Measurements from ENCODE around the gene EME1. TPM values are rescaled to one million over a fixed set of nuclear protein-coding genes. Genes with fewer than 3 reads are reported as not detected.

EME1 gene
- total RNA-seq, 1 experiment from 2014 or later: 20.0 TPM

GRCh38 chr17:50352693-50353599, 20.1 kb upstream of the EME1 start:
- intact Hi-C loops (cut with micrococcal nuclease): no loop called here
- Histone ChIP-seq H3K27me3 (ENCODE audit: low read length) (no peaks in the 10 kb centered on the region), H4K20me1 (ENCODE audit: low read length) (no peaks in the 10 kb centered on the region; the same call in 1 of the 2 replicates), H3K27ac (ENCODE audit: low read length) (no peak overlapping the region), H3K9me2 (replicated peaks; ENCODE audit: low read length) (no peaks in the 10 kb centered on the region), H3K36me3 (ENCODE audit: low read depth, low read length) (peaks cover 32% of the 10 kb centered on the region), H3K4me1 (ENCODE audit: insufficient read depth, low read length) (peaks cover 9% of the 10 kb centered on the region), H3F3A (ENCODE audit: low read length, unreplicated experiment) (no peaks in the 10 kb centered on the region), H3K4me2 (ENCODE audit: low read length) (no peak overlapping the region), H2AFZ (ENCODE audit: low read length) (no peak overlapping the region), H3K9me3 (ENCODE audit: low read length) (no peaks in the 10 kb centered on the region), H3K4me3 (ENCODE audit: low read length) (no peak overlapping the region), H3K9ac (ENCODE audit: low read length) (no peak overlapping the region), H3K79me2 (ENCODE audit: low read length) (peaks cover 13% of the 10 kb centered on the region)
- CTCF ChIA-PET: no interaction called here
- BruUV-seq (replicated peaks): no TSS peak
- POLR2A ChIA-PET (ENCODE audit: unreplicated experiment): no interaction called here
- TF ChIP-seq CTCF (conservative IDR thresholded peaks at IDR 0.05; ENCODE audit: low read depth, low read length): no peak
- no peak for TF ChIP-seq EZH2 (IDR thresholded peaks at IDR 0.05; ENCODE audit: low read length, unreplicated experiment)
- TF ChIP-seq EZH2phosphoT487 (IDR thresholded peaks at IDR 0.05; ENCODE audit: borderline replicate concordance, low read length): no peak
- no peak for ATAC-seq
- no peak for DNase-seq

GRCh38 chr17:50353600-50354195, 19.3 kb upstream of the EME1 start:
- POLR2A ChIA-PET (ENCODE audit: unreplicated experiment): no interaction called here
- no peaks in the 10 kb centered on the region for H3F3A ChIP-seq (ENCODE audit: low read length, unreplicated experiment)
- H3K9ac ChIP-seq (ENCODE audit: low read length): no peak overlapping the region
- peaks cover 3% of the 10 kb centered on the region for H3K4me1 ChIP-seq (ENCODE audit: insufficient read depth, low read length)
- no peak for DNase-seq
- peaks cover 40% of the 10 kb centered on the region for H3K36me3 ChIP-seq (ENCODE audit: low read depth, low read length)
- no peaks in the 10 kb centered on the region for H3K9me2 ChIP-seq (replicated peaks; ENCODE audit: low read length)
- no peaks in the 10 kb centered on the region for H3K9me3 ChIP-seq (ENCODE audit: low read length)
- peaks cover 6% of the 10 kb centered on the region for H3K79me2 ChIP-seq (ENCODE audit: low read length)
- TF ChIP-seq CTCF (conservative IDR thresholded peaks at IDR 0.05; ENCODE audit: low read depth, low read length) (no peak), EZH2 (IDR thresholded peaks at IDR 0.05; ENCODE audit: low read length, unreplicated experiment) (no peak), EZH2phosphoT487 (IDR thresholded peaks at IDR 0.05; ENCODE audit: borderline replicate concordance, low read length) (no peak)
- no peaks in the 10 kb centered on the region for H3K27me3 ChIP-seq (ENCODE audit: low read length)
- CTCF ChIA-PET: no interaction called here
- H3K4me3 ChIP-seq (ENCODE audit: low read length): no peak overlapping the region
- no peak overlapping the region for H2AFZ ChIP-seq (ENCODE audit: low read length)
- H4K20me1 ChIP-seq (ENCODE audit: low read length): no peaks in the 10 kb centered on the region; the same call in 1 of the 2 replicates
- no peak overlapping the region for H3K27ac ChIP-seq (ENCODE audit: low read length)
- BruUV-seq (replicated peaks): no TSS peak
- no peak for ATAC-seq
- no peak overlapping the region for H3K4me2 ChIP-seq (ENCODE audit: low read length)
- intact Hi-C loops (cut with micrococcal nuclease): no loop called here

GRCh38 chr17:50354198-50354597, 18.8 kb upstream of the EME1 start:
- Histone ChIP-seq H3K27me3 (ENCODE audit: low read length) (no peaks in the 10 kb centered on the region), H3K79me2 (ENCODE audit: low read length) (peaks cover 1% of the 10 kb centered on the region; the same call in 1 of the 2 replicates), H3K4me2 (ENCODE audit: low read length) (no peak overlapping the region), H3K4me1 (ENCODE audit: insufficient read depth, low read length) (no peaks in the 10 kb centered on the region), H4K20me1 (ENCODE audit: low read length) (no peaks in the 10 kb centered on the region; the same call in 1 of the 2 replicates), H3K4me3 (ENCODE audit: low read length) (no peak overlapping the region), H3K9me3 (ENCODE audit: low read length) (no peaks in the 10 kb centered on the region), H3K27ac (ENCODE audit: low read length) (no peak overlapping the region), H3F3A (ENCODE audit: low read length, unreplicated experiment) (no peaks in the 10 kb centered on the region), H3K9me2 (replicated peaks; ENCODE audit: low read length) (no peaks in the 10 kb centered on the region), H3K9ac (ENCODE audit: low read length) (no peak overlapping the region), H2AFZ (ENCODE audit: low read length) (no peak overlapping the region), H3K36me3 (ENCODE audit: low read depth, low read length) (peaks cover 44% of the 10 kb centered on the region)
- intact Hi-C loops (cut with micrococcal nuclease): no loop called here
- ChIA-PET CTCF (no interaction called here), POLR2A (ENCODE audit: unreplicated experiment) (no interaction called here)
- no TSS peak for BruUV-seq (replicated peaks)
- no peak for DNase-seq
- TF ChIP-seq EZH2 (IDR thresholded peaks at IDR 0.05; ENCODE audit: low read length, unreplicated experiment) (no peak), EZH2phosphoT487 (IDR thresholded peaks at IDR 0.05; ENCODE audit: borderline replicate concordance, low read length) (no peak), CTCF (conservative IDR thresholded peaks at IDR 0.05; ENCODE audit: low read depth, low read length) (no peak)
- ATAC-seq: no peak
